SK-N-SH treated with all-trans-retinoic acid at 6 μM for 48 hours (cell line): ENCODE results near the gene ACTL10.

Experiments
- ATAC-seq: fragments of 200-7000 bp; cut with Tn5 transposase; 3 replicates; pipeline ENCODE4 v1.9.1; 2020; ENCODE audit warnings: mild to moderate bottlenecking, moderate library complexity
- ARNTL ChIP-seq: fragments of 450-650 bp; formaldehyde crosslinking; IDR thresholded peaks from 2 replicates; pipeline ENCODE4 v1.5.0; 2020; ENCODE audit warnings: low read depth, mild to moderate bottlenecking, moderate library complexity, borderline replicate concordance
- BACH2 ChIP-seq: fragments of 250-450 bp; sonication (Bioruptor Pico); IDR thresholded peaks from 2 replicates; pipeline ENCODE4 v1.9.0; 2021; ENCODE audit warnings: mild to moderate bottlenecking, borderline replicate concordance
- CSDC2 ChIP-seq: fragments of 250-450 bp; sonication (Bioruptor Pico); IDR thresholded peaks from 2 replicates; pipeline ENCODE4 v1.5.0; 2020; ENCODE audit warnings: mild to moderate bottlenecking, moderate library complexity
- ESRRG ChIP-seq: fragments of 250-450 bp; sonication (Bioruptor Pico); IDR thresholded peaks from 2 replicates; pipeline ENCODE4 v1.6.1; 2021; ENCODE audit warnings: mild to moderate bottlenecking
- GLIS3 ChIP-seq: fragments of 250-450 bp; sonication (Bioruptor Pico); IDR thresholded peaks from 2 replicates; pipeline ENCODE4 v1.5.0; 2020; ENCODE audit warnings: mild to moderate bottlenecking, moderate library complexity
- ISL1 ChIP-seq: fragments of 250-450 bp; sonication (Bioruptor Pico); IDR thresholded peaks from 2 replicates; pipeline ENCODE4 v2.1.2; 2022; ENCODE audit warnings: mild to moderate bottlenecking, moderate library complexity
- PATZ1 ChIP-seq: fragments of 250-450 bp; sonication (Bioruptor Pico); IDR thresholded peaks from 2 replicates; pipeline ENCODE4 v1.8.0; 2020; ENCODE audit warnings: mild to moderate bottlenecking, moderate library complexity, borderline replicate concordance
- POU6F1 ChIP-seq: fragments of 250-450 bp; sonication (Bioruptor Pico); IDR thresholded peaks from 2 replicates; pipeline ENCODE4 v1.8.0; 2021; ENCODE audit warnings: low read depth, mild to moderate bottlenecking, moderate library complexity, borderline replicate concordance
- PPARA ChIP-seq: fragments of 250-450 bp; sonication (Bioruptor Pico); IDR thresholded peaks from 2 replicates; pipeline ENCODE4 v1.5.0; 2020; ENCODE audit warnings: mild to moderate bottlenecking, borderline replicate concordance
- SNAI2 ChIP-seq: fragments of 250-450 bp; sonication (Bioruptor Pico); IDR thresholded peaks from 2 replicates; pipeline ENCODE4 v1.5.0; 2020; ENCODE audit warnings: mild to moderate bottlenecking, moderate library complexity
- TCF4 ChIP-seq: fragments of 250-450 bp; sonication (Bioruptor Pico); IDR thresholded peaks from 2 replicates; pipeline ENCODE4 v1.8.0; 2021; ENCODE audit warnings: mild to moderate bottlenecking, moderate library complexity, borderline replicate concordance
- TOX ChIP-seq: fragments of 250-450 bp; sonication (Bioruptor Pico); IDR thresholded peaks from 2 replicates; pipeline ENCODE4 v1.8.0; 2021; ENCODE audit warnings: mild to moderate bottlenecking, moderate library complexity, borderline replicate concordance
- ZC3H10 ChIP-seq: fragments of 250-450 bp; sonication (Bioruptor Pico); IDR thresholded peaks from 2 replicates; pipeline ENCODE4 v1.5.1; 2021; ENCODE audit warnings: mild to moderate bottlenecking, moderate library complexity
- ZFP3 ChIP-seq: fragments of 250-450 bp; sonication (Bioruptor Pico); IDR thresholded peaks from 2 replicates; pipeline ENCODE4 v1.5.0; 2020; ENCODE audit warnings: mild to moderate bottlenecking, moderate library complexity
- ZFP30 ChIP-seq: fragments of 450-650 bp; formaldehyde crosslinking; IDR thresholded peaks from 2 replicates; pipeline ENCODE4 v1.5.0; 2022; ENCODE audit warnings: mild to moderate bottlenecking, moderate library complexity
- ZNF565 ChIP-seq: fragments of 450-650 bp; formaldehyde crosslinking; conservative IDR thresholded peaks from 2 replicates; pipeline ENCODE4 v1.5.0; 2020; ENCODE audit warnings: low read depth, mild to moderate bottlenecking, moderate library complexity
- ZNF70 ChIP-seq: fragments of 450-650 bp; formaldehyde crosslinking; IDR thresholded peaks from 2 replicates; pipeline ENCODE4 v1.5.0; 2020; ENCODE audit warnings: mild to moderate bottlenecking, moderate library complexity
- ZNF8 ChIP-seq: fragments of 450-650 bp; formaldehyde crosslinking; IDR thresholded peaks from 2 replicates; pipeline ENCODE4 v1.5.0; 2020; ENCODE audit warnings: mild to moderate bottlenecking, moderate library complexity
- TF ChIP-seq, protein P1 (sequence below): fragments of 250-450 bp; sonication (Bioruptor Pico); IDR thresholded peaks from 2 replicates; pipeline ENCODE4 v1.5.1; 2021; ENCODE audit warnings: mild to moderate bottlenecking, moderate library complexity
- TF ChIP-seq, protein P2 (sequence below): fragments of 250-450 bp; sonication (Bioruptor Pico); IDR thresholded peaks from 2 replicates; pipeline ENCODE4 v1.5.1; 2020; ENCODE audit warnings: low read depth, mild to moderate bottlenecking, moderate library complexity
- TF ChIP-seq, protein P3 (sequence below): fragments of 250-450 bp; sonication (Bioruptor Pico); IDR thresholded peaks from 2 replicates; pipeline ENCODE4 v1.5.0; 2020; ENCODE audit warnings: mild to moderate bottlenecking, moderate library complexity

The ACTL10 gene

GRCh38 chr20:33675136-33675959, 8.6 kb downstream of the ACTL10 start:
- TF ChIP-seq TOX (CRISPR knock-in tag) (no peak), ZFP3 (CRISPR knock-in tag) (no peak), POU6F1 (CRISPR knock-in tag) (no peak), ZNF565 (CRISPR knock-in tag) (no peak), PPARA (CRISPR knock-in tag) (no peak), ZNF8 (CRISPR knock-in tag) (no peak), ZC3H10 (CRISPR knock-in tag) (no peak), ZNF70 (no peak), PATZ1 (CRISPR knock-in tag) (no peak), ZFP30 (CRISPR knock-in tag) (no peak), ARNTL (CRISPR knock-in tag) (no peak), ISL1 (CRISPR knock-in tag) (no peak), GLIS3 (CRISPR knock-in tag) (no peak)
- TF ChIP-seq, protein P1, sequence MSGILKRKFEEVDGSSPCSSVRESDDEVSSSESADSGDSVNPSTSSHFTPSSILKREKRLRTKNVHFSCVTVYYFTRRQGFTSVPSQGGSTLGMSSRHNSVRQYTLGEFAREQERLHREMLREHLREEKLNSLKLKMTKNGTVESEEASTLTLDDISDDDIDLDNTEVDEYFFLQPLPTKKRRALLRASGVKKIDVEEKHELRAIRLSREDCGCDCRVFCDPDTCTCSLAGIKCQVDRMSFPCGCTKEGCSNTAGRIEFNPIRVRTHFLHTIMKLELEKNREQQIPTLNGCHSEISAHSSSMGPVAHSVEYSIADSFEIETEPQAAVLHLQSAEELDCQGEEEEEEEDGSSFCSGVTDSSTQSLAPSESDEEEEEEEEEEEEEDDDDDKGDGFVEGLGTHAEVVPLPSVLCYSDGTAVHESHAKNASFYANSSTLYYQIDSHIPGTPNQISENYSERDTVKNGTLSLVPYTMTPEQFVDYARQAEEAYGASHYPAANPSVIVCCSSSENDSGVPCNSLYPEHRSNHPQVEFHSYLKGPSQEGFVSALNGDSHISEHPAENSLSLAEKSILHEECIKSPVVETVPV (CRISPR knock-in tag), result no peak
- TF ChIP-seq, protein P2, sequence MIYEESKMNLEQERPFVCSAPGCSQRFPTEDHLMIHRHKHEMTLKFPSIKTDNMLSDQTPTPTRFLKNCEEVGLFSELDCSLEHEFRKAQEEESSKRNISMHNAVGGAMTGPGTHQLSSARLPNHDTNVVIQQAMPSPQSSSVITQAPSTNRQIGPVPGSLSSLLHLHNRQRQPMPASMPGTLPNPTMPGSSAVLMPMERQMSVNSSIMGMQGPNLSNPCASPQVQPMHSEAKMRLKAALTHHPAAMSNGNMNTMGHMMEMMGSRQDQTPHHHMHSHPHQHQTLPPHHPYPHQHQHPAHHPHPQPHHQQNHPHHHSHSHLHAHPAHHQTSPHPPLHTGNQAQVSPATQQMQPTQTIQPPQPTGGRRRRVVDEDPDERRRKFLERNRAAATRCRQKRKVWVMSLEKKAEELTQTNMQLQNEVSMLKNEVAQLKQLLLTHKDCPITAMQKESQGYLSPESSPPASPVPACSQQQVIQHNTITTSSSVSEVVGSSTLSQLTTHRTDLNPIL (CRISPR knock-in tag), result no peak
- ATAC-seq, result no peak

DNA sequence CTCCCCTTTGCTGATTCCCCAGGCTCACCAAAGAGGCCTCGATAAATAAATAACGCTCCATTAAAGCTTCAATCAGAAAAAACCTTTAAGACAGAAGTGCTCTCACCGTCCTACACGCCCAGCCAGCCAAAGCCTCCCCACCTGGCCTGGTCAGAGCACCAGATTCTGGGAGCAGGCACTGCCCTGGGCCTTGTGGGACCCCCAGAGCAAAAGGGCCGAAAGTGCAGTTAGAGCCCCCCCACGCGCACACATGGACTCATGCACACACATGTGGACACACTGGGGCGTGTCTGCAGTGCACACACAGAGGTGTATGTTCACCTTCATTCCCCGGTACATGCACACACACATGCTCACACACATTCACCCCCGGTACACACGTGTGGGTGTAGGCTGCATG, 9.4 kb downstream of the ACTL10 start:
- ATAC-seq, result no peak
- TF ChIP-seq ISL1 (CRISPR knock-in tag) (no peak), POU6F1 (CRISPR knock-in tag) (no peak), ZNF565 (CRISPR knock-in tag) (no peak), ESRRG (no peak), PPARA (CRISPR knock-in tag) (no peak), TCF4 (CRISPR knock-in tag) (no peak), GLIS3 (CRISPR knock-in tag) (no peak), TOX (CRISPR knock-in tag) (no peak), CSDC2 (no peak), SNAI2 (CRISPR knock-in tag) (no peak), ARNTL (CRISPR knock-in tag) (no peak), BACH2 (CRISPR knock-in tag) (no peak), PATZ1 (CRISPR knock-in tag) (no peak), ZNF70 (no peak)
- TF ChIP-seq, protein P2 (CRISPR knock-in tag), result no peak
- TF ChIP-seq, protein P1 (CRISPR knock-in tag), result no peak
- TF ChIP-seq, protein P3, sequence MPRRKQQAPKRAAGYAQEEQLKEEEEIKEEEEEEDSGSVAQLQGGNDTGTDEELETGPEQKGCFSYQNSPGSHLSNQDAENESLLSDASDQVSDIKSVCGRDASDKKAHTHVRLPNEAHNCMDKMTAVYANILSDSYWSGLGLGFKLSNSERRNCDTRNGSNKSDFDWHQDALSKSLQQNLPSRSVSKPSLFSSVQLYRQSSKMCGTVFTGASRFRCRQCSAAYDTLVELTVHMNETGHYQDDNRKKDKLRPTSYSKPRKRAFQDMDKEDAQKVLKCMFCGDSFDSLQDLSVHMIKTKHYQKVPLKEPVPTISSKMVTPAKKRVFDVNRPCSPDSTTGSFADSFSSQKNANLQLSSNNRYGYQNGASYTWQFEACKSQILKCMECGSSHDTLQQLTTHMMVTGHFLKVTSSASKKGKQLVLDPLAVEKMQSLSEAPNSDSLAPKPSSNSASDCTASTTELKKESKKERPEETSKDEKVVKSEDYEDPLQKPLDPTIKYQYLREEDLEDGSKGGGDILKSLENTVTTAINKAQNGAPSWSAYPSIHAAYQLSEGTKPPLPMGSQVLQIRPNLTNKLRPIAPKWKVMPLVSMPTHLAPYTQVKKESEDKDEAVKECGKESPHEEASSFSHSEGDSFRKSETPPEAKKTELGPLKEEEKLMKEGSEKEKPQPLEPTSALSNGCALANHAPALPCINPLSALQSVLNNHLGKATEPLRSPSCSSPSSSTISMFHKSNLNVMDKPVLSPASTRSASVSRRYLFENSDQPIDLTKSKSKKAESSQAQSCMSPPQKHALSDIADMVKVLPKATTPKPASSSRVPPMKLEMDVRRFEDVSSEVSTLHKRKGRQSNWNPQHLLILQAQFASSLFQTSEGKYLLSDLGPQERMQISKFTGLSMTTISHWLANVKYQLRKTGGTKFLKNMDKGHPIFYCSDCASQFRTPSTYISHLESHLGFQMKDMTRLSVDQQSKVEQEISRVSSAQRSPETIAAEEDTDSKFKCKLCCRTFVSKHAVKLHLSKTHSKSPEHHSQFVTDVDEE (CRISPR knock-in tag), result no peak
